ENCODE measurements around the gene INPP5E.

Gene INPP5E

GRCh38 chr9:136385015-136385414 lies 54.6 kb downstream of the INPP5E start:
- no peaks in the 10 kb centered on the region for H3K4me1 ChIP-seq (ENCODE audit: control insufficient read depth in 1 of 2, insufficient read depth in 1 of 2, low read depth in 1 of 2, low read length in 1 of 2)
- no peak for TF ChIP-seq CTCF (IDR thresholded peaks at IDR 0.05)
- H3K9me3 ChIP-seq, result no peaks in the 10 kb centered on the region
- H3K4me3 ChIP-seq (ENCODE audit: low read depth in 1 of 2, low read length in 1 of 2), result no peak overlapping the region
- H3K27ac ChIP-seq, result no peak overlapping the region
- peaks cover 88% of the 10 kb centered on the region for H3K36me3 ChIP-seq
- no peaks in the 10 kb centered on the region for H3K27me3 ChIP-seq

- TF ChIP-seq CTCF (IDR thresholded peaks at IDR 0.05), result no peak
- H3K4me3 ChIP-seq (ENCODE audit: low read depth in 1 of 2, low read length in 1 of 2), result no peak overlapping the region
- no peaks in the 10 kb centered on the region for H3K4me1 ChIP-seq (ENCODE audit: control insufficient read depth in 1 of 2, insufficient read depth in 1 of 2, low read depth in 1 of 2, low read length in 1 of 2)
- no peaks in the 10 kb centered on the region for H3K9me3 ChIP-seq
- H3K27ac ChIP-seq, result no peak overlapping the region
- peaks cover 88% of the 10 kb centered on the region for H3K36me3 ChIP-seq
- H3K27me3 ChIP-seq, result no peaks in the 10 kb centered on the region
These were observed 56.2 kb downstream of the INPP5E start for GRCh38 chr9:136383436-136383835.

- Histone ChIP-seq H3K4me1 (ENCODE audit: control insufficient read depth in 1 of 2, insufficient read depth in 1 of 2, low read depth in 1 of 2, low read length in 1 of 2) (peaks cover 5% of the 10 kb centered on the region in 2 experiments), H3K36me3 (peaks cover 82% of the 10 kb centered on the region), H3K27me3 (no peaks in the 10 kb centered on the region), H3K9me3 (no peaks in the 10 kb centered on the region), H3K4me3 (ENCODE audit: low read depth in 1 of 2, low read length in 1 of 2) (no peak overlapping the region), H3K27ac (no peak overlapping the region)
- TF ChIP-seq CTCF (IDR thresholded peaks at IDR 0.05), result no peak
These were observed 57.6 kb downstream of the INPP5E start for GRCh38 chr9:136381966-136382513.

DNA sequence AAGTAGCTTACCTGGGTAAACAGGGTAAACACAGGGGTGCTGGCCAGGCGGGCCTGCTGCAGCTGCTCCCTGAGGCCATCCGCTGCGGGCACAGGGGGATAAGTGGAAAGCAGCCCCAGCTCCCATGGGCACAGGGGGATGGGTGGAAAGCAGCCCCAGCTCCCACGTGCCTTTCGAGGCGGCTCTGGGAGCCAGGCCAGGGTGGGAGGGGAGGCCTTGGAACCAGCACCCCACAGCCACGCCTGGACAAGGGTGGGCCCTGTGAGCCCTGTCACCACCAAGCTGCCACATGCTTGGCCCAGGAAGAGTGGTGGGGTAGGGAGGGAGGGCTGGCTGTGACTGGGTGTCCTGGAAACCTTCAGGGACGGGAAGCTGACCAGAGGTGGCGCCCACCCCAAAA lies 58.3 kb downstream of the INPP5E start:
- TF ChIP-seq CTCF (IDR thresholded peaks at IDR 0.05), result no peak
- Histone ChIP-seq H3K9me3 (no peaks in the 10 kb centered on the region), H3K27me3 (no peaks in the 10 kb centered on the region), H3K27ac (no peak overlapping the region), H3K4me3 (ENCODE audit: low read depth in 1 of 2, low read length in 1 of 2) (no peak overlapping the region), H3K36me3 (peaks cover 75% of the 10 kb centered on the region), H3K4me1 (ENCODE audit: control insufficient read depth in 1 of 2, insufficient read depth in 1 of 2, low read depth in 1 of 2, low read length in 1 of 2) (peaks cover 8 to 12% of the 10 kb centered on the region in 2 experiments)

DNA sequence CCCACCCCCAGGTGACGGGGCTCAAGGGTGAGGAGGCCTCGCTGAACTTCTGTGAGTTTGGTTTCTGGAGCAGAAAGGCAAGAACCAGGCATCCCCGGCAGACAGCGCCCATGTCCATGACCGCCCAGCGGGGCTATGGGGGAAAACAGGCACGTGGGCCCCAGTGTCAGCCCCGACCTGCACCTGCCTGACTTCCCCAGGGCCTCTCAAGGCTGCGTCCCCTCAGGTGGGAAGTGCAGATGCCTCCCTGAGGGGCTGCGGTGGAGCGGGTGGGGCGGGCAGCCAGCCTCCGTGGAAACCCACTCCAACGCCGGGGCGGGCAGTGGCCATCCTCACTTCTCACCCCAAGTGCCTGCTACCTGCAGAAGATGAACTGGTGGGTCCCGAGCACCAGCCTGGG lies 59.3 kb downstream of the INPP5E start:
- no peak for TF ChIP-seq CTCF (IDR thresholded peaks at IDR 0.05)
- peaks cover 8 to 12% of the 10 kb centered on the region in 2 experiments for H3K4me1 ChIP-seq (ENCODE audit: control insufficient read depth in 1 of 2, insufficient read depth in 1 of 2, low read depth in 1 of 2, low read length in 1 of 2)
- no peak overlapping the region for H3K4me3 ChIP-seq (ENCODE audit: low read depth in 1 of 2, low read length in 1 of 2)
- H3K27ac ChIP-seq, result no peak overlapping the region
- peaks cover 71% of the 10 kb centered on the region for H3K36me3 ChIP-seq
- no peaks in the 10 kb centered on the region for H3K9me3 ChIP-seq
- no peaks in the 10 kb centered on the region for H3K27me3 ChIP-seq

- Histone ChIP-seq H3K9me3 (no peaks in the 10 kb centered on the region), H3K27me3 (no peaks in the 10 kb centered on the region), H3K4me3 (ENCODE audit: low read depth in 1 of 2, low read length in 1 of 2) (no peak overlapping the region), H3K4me1 (ENCODE audit: control insufficient read depth in 1 of 2, insufficient read depth in 1 of 2, low read depth in 1 of 2, low read length in 1 of 2) (peaks cover 8 to 12% of the 10 kb centered on the region in 2 experiments), H3K36me3 (peaks cover 68% of the 10 kb centered on the region), H3K27ac (no peak overlapping the region)
- no peak for TF ChIP-seq CTCF (IDR thresholded peaks at IDR 0.05)
These were observed 59.8 kb downstream of the INPP5E start for GRCh38 chr9:136379891-136380290.
